Vagina (tissue), 2 donors: ENCODE measurements around the gene RPS6KC1.

Experiments used
- POLR2A ChIP-seq, 2 donors: fragments of 450-650 bp; IDR thresholded peaks; one replicate each; pipeline ENCODE4 v1.6.1; 2017; ENCODE audit warnings: antibody characterized with exemption in 2 of 2, mild to moderate bottlenecking in 2 of 2, moderate library complexity in 2 of 2
- POLR2AphosphoS5 ChIP-seq, 2 donors: sonication (generic); formaldehyde crosslinking; IDR thresholded peaks; one replicate each; pipeline ENCODE4 v1.9.0; 2017; ENCODE audit warnings: antibody characterized with exemption in 2 of 2, mild to moderate bottlenecking in 2 of 2, low read depth in 1 of 2; ENCODE audit not compliant: insufficient read depth in 1 of 2
- TF ChIP-seq, protein P1 (sequence below), 3 experiments: fragments of 450-650 bp in 2 of 3; fragments of 200-600 bp in 1 of 3; sonication (generic) in 1 of 3; IDR thresholded peaks; one replicate each; pipeline ENCODE4 v1.5.1; 2017 to 2019; ENCODE audit warnings: antibody characterized with exemption in 3 of 3, mild to moderate bottlenecking in 2 of 3, moderate library complexity in 2 of 3

GRCh38 chr1:213106298-213106697, 55.3 kb downstream of the RPS6KC1 start:
- TF ChIP-seq, protein P1, sequence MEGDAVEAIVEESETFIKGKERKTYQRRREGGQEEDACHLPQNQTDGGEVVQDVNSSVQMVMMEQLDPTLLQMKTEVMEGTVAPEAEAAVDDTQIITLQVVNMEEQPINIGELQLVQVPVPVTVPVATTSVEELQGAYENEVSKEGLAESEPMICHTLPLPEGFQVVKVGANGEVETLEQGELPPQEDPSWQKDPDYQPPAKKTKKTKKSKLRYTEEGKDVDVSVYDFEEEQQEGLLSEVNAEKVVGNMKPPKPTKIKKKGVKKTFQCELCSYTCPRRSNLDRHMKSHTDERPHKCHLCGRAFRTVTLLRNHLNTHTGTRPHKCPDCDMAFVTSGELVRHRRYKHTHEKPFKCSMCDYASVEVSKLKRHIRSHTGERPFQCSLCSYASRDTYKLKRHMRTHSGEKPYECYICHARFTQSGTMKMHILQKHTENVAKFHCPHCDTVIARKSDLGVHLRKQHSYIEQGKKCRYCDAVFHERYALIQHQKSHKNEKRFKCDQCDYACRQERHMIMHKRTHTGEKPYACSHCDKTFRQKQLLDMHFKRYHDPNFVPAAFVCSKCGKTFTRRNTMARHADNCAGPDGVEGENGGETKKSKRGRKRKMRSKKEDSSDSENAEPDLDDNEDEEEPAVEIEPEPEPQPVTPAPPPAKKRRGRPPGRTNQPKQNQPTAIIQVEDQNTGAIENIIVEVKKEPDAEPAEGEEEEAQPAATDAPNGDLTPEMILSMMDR (IDR thresholded peaks at IDR 0.05), result no peak
- TF ChIP-seq POLR2A (IDR thresholded peaks at IDR 0.05), result no peak
- TF ChIP-seq POLR2AphosphoS5 (IDR thresholded peaks at IDR 0.05; ENCODE audit: insufficient read depth in 1 of 2, low read depth in 1 of 2), result no peak
